Activated CD4-positive, alpha-beta T cell treated with anti-CD3 and anti-CD28 coated beads for 36 hours (primary cell): ENCODE results near the gene ATXN1. TPM values are rescaled to one million over a fixed set of nuclear protein-coding genes. Genes with fewer than 3 reads are reported as not detected.

Experiments
- ATAC-seq: fragments of 200-7000 bp; cut with Tn5 transposase; one replicate; pipeline ENCODE4 v1.10.0; 2021; ENCODE audit warnings: mild to moderate bottlenecking, moderate library complexity
- CTCF ChIA-PET: fragments of 350-600 bp; sonication (Branson Sonifier 250); formaldehyde crosslinking; loops from one replicate; lab custom pipeline; 2021; ENCODE audit warnings: antibody characterized with exemption; lab: Charles Lee
- POLR2A ChIA-PET: fragments of 350-600 bp; sonication (Branson Sonifier 250); formaldehyde crosslinking; loops from one replicate; lab custom pipeline; 2021; ENCODE audit warnings: antibody characterized with exemption, inconsistent platforms; lab: Charles Lee
- DNase-seq: peaks from one replicate; pipeline ENCODE4 v3.0.0-alpha.2; 2020
- H3K27ac Mint-ChIP-seq: one replicate; pipeline ENCODE4 v1.8.0; 2021; ENCODE audit warnings: mixed read lengths
- H3K27me3 Mint-ChIP-seq: one replicate; pipeline ENCODE4 v1.8.0; 2021; ENCODE audit warnings: mixed read lengths
- H3K36me3 Mint-ChIP-seq: one replicate; pipeline ENCODE4 v1.8.0; 2021; ENCODE audit warnings: low read depth, mixed read lengths
- H3K4me1 Mint-ChIP-seq: one replicate; pipeline ENCODE4 v1.8.0; 2021; ENCODE audit warnings: mixed read lengths
- H3K4me3 Mint-ChIP-seq: one replicate; pipeline ENCODE4 v1.8.0; 2021; ENCODE audit warnings: mild to moderate bottlenecking, moderate library complexity, mixed read lengths
- H3K9me3 Mint-ChIP-seq: one replicate; pipeline ENCODE4 v1.8.0; 2021; ENCODE audit warnings: low read depth, mixed read lengths
- intact Hi-C, 2 experiments: fragments of 100-400 bp; cut with DNase I in 1 of 2; cut with micrococcal nuclease in 1 of 2; formaldehyde crosslinking; loops; one replicate each; pipeline versions ENCODE4 v1.14.2 to v1.15.1; 2022 to 2024; cut with DNase I, micrococcal nuclease
- total RNA-seq, 2 experiments: library from RNA; stranded (reverse); gene quantifications; one replicate each; pipeline ENCODE4 v1.2.3, GENCODE V29; 2021

Gene ATXN1
- total RNA-seq, 2 experiments from 2014 or later = 19.8 to 22.8 TPM

DNA sequence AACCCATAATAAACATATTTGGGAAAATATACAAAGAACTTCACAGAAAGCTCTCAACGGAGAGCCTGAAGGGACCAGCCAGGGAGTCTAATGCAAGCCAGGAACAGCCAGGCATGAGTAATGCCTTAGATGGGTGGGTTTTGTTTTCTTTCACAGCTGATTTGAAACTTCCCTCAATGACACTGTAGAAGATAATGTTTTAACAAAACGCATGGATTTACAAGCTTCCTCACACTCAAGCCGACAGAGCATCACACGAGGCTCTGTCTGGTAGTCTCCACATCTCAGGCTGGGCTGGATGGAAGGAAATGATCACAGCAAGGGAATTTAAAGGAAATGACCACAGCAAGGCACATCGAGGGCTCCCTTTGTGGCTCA is 409.0 kb downstream of the ATXN1 start:
- intact Hi-C loops = no loop called here
- Mint-ChIP-seq H3K4me3 (no peak overlapping the region), H3K4me1 (peaks cover 7% of the 10 kb centered on the region), H3K27me3 (no peaks in the 10 kb centered on the region), H3K27ac (no peak overlapping the region), H3K9me3 (no peaks in the 10 kb centered on the region), H3K36me3 (no peaks in the 10 kb centered on the region)
- ATAC-seq (no peak), DNase-seq (no peak)
- ChIA-PET CTCF (interaction anchor here (1.0 kb wide), 1 partner anchor 35 kb away, joined by 3 read pairs; no protein-coding TSS in a partner anchor), POLR2A (no interaction called here)

DNA sequence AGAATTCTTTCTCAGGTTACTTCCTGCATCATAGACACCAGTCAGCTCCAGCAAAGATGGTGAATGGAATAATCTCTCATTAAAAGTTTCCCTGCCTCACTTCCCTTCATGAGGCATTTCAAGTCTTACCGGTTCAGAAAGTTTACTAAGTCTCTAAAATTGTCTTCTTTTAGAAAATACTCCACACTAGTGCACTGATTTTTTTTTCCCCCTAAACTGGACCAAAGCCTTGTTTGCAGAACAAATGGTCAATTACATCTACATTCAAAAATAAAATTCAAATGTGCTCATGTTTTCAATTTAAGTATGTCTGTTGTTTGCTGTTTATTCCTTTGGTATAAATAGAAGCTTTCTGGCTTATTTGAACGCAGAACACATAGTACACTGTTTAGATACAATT is 411.7 kb downstream of the ATXN1 start:
- Mint-ChIP-seq H3K36me3 (no peaks in the 10 kb centered on the region), H3K4me3 (no peak overlapping the region), H3K27ac (no peak overlapping the region), H3K27me3 (no peaks in the 10 kb centered on the region), H3K9me3 (no peaks in the 10 kb centered on the region), H3K4me1 (no peaks in the 10 kb centered on the region)
- DNase-seq = no peak
- intact Hi-C loops = no loop called here
- CTCF ChIA-PET = no interaction called here
- no peak for ATAC-seq
- POLR2A ChIA-PET = no interaction called here

DNA sequence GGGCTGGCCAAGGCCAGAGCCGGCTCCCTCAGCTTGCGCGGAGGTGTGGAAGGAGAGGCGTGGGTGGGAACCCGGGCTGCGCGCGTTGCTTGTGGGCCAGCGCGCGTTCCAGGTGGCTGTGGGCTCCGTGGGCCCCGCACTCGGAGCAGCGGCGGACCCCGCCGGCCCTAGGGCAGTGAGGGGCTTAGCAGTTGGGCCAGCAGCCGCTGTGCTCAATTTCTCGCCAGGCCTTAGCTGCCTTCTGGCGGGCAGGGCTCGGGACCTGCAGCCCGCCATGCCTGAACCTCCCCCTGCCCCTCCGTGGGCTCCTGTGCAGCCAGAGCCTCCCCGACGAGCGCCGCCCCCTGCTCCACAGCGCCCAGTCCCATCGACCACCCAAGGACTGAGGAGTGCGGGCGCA is 414.4 kb downstream of the ATXN1 start:
- DNase-seq (no peak), ATAC-seq (no peak)
- Mint-ChIP-seq H3K36me3 (peaks cover 2% of the 10 kb centered on the region), H3K4me3 (no peak overlapping the region), H3K4me1 (peaks cover 5% of the 10 kb centered on the region), H3K27ac (no peak overlapping the region), H3K9me3 (no peaks in the 10 kb centered on the region), H3K27me3 (no peaks in the 10 kb centered on the region)
- POLR2A ChIA-PET = no interaction called here
- intact Hi-C loops = no loop called here
- CTCF ChIA-PET = interaction anchor here (0.6 kb wide), 1 partner anchor 14 kb away, joined by 3 read pairs; no protein-coding TSS in a partner anchor

DNA sequence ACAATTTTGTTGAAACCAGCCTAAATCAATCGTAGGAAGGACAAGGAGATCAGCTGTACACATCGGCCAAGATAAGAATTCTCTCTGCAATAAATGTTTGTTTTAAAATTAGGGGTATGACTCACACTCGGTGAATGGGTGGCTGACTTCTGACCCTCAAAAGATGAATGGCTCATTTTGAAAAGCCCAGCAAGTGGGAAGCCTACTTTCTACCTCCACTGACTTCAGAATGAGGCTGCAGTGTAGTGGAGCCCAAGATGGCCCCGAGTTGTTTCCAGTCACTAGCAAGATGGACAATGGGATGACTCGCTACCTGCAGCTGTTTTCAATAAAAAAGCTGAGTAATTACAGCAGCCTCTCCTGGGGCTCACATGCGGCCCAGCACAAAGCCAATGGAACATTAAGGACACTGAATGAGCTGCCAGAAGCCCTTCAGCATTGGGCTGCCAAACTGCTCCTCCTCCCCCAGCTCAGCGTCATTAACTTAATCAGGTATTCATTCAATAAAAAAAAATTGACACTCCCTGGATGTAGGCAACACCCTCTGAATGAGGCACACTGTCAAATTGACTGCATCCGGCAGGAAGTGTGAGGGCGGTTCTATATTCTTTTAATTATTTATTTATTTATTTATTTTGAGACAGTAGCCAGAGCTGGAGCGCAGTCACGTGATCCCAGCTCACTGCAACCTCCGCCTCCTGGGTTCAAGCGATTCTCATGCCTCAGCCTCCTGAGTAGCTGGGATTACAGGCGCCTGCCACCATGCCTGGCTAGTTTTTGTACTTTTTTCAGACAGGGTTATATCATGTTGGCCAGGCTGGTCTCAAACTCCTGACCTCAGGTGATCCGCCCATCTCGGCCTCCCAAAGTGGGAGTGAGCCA is 415.6 kb downstream of the ATXN1 start:
- H3K4me3 Mint-ChIP-seq = no peak overlapping the region
- no peaks in the 10 kb centered on the region for H3K9me3 Mint-ChIP-seq
- intact Hi-C loops = no loop called here
- CTCF ChIA-PET = no interaction called here
- H3K27ac Mint-ChIP-seq = no peak overlapping the region
- peaks cover 5% of the 10 kb centered on the region for H3K4me1 Mint-ChIP-seq
- H3K27me3 Mint-ChIP-seq = no peaks in the 10 kb centered on the region
- no peak for DNase-seq
- H3K36me3 Mint-ChIP-seq = peaks cover 2% of the 10 kb centered on the region
- no peak for ATAC-seq
- POLR2A ChIA-PET = interaction anchor here (0.6 kb wide), 1 partner anchor 75 kb away, joined by 4 read pairs; no protein-coding TSS in a partner anchor

DNA sequence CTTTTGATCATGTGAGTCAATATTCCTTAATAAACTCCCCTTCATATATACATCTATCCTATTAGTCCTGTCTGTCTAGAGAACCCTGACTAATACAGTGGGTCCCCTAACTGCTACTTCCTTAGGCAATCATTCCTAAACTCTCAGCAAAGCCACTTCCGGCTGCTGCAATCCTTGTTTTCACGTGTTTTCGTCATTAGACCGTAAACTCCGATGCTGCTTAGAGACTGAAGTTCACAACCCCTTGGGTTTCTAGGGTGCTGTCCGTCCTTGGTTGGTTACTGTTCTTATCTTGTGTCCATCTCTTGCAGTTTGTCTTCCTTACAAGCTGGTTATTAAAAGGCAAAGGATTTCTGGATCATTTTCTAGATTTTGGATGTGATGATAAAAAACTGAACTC is 416.5 kb downstream of the ATXN1 start:
- H3K27ac Mint-ChIP-seq = no peak overlapping the region
- POLR2A ChIA-PET = no interaction called here
- ATAC-seq (no peak), DNase-seq (no peak)
- CTCF ChIA-PET = no interaction called here
- no peaks in the 10 kb centered on the region for H3K27me3 Mint-ChIP-seq
- intact Hi-C loops = no loop called here
- H3K36me3 Mint-ChIP-seq = peaks cover 2% of the 10 kb centered on the region
- H3K4me1 Mint-ChIP-seq = peaks cover 5% of the 10 kb centered on the region
- H3K4me3 Mint-ChIP-seq = no peak overlapping the region
- H3K9me3 Mint-ChIP-seq = no peaks in the 10 kb centered on the region

DNA sequence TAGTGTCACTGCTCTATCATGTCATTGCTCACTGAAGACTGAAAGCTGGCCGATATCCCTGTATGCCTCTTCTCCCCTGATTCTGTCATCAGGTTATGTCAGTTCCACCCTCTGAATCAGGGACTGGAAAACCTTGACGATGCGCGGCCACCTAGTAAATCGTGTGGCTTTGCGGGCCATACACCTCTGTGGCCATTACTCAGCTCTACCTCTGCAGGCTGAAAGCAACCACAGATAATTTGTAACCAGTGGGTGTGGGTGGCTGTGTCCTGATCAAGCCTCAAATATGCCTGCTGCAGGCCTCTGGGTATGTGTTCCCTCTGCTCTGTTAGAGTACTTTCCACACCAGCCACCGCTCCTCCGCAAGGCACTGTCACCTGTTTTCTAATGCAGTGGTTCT is 417.7 kb downstream of the ATXN1 start:
- Mint-ChIP-seq H3K4me3 (no peak overlapping the region), H3K27ac (no peak overlapping the region), H3K36me3 (peaks cover 2% of the 10 kb centered on the region), H3K4me1 (peaks cover 5% of the 10 kb centered on the region), H3K27me3 (no peaks in the 10 kb centered on the region), H3K9me3 (no peaks in the 10 kb centered on the region)
- intact Hi-C loops = no loop called here
- no peak for ATAC-seq
- CTCF ChIA-PET = interaction anchor here (1.9 kb wide), 1 partner anchor 12 kb away, joined by 9 read pairs; no protein-coding TSS in a partner anchor
- no peak for DNase-seq
- POLR2A ChIA-PET = no interaction called here

DNA sequence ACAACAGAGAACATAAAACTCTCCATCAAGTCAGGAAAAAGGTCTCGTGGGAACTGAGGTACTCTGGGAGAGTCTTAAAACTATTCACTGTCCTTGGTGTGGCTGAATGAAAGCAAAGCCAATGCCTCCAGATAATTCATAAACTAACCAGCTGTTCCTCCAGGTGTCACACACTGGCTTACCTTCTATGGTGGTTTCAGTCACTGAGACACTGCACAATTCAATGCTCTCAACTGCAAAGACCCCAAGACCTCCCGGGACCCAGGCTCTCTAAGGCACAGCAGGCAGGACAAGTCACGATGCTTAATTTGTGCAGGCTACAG is 422.0 kb downstream of the ATXN1 start:
- H3K4me1 Mint-ChIP-seq = peaks cover 5% of the 10 kb centered on the region

DNA sequence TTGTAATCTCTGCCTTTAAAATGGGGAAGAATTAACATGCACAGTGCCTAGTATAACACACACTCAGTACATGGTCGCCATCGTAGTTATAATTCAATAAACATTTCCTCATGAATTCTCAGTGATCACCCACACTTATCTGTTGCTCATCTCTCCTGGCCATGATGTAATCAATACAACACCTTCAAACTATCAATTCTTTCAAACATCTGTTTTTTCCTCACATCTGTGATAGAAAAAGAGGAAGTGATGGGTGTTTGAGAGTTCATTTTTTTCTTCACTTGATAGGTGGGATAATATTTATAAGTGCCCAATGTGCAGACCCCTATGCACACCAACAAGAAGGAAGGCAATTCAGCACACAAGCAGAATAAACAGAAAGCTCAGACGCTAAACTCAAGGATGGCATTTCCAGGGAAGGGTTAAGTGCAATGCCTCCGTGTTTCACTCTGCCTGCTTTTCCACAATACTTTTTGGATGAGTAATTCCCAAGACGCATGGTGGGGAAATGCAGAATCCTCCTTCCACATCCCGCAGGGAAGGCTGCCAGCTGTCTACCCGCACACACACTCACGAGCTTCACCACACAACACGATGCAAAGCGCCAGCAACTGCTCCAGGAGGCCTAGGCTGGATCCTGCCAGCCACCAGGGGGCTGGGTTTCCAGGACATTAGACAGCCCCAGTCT is 422.5 kb downstream of the ATXN1 start:
- POLR2A ChIA-PET = no interaction called here
- no peak for ATAC-seq
- intact Hi-C loops = loop anchor here in 1 of 2 experiments (10.0 kb wide), 1 partner anchor 746 kb away; no protein-coding TSS in a partner anchor

More for the DNA sequence above, 422.0 kb downstream of the ATXN1 start:
- Mint-ChIP-seq H3K9me3 (no peaks in the 10 kb centered on the region), H3K36me3 (peaks cover 2% of the 10 kb centered on the region), H3K27me3 (no peaks in the 10 kb centered on the region), H3K4me3 (no peak overlapping the region), H3K27ac (no peak overlapping the region)
- ChIA-PET CTCF (interaction anchor here (0.9 kb wide), 1 partner anchor 70 kb away, joined by 3 read pairs; no protein-coding TSS in a partner anchor), POLR2A (no interaction called here)
- intact Hi-C loops = loop anchor here in 1 of 2 experiments (10.0 kb wide), 1 partner anchor 746 kb away; no protein-coding TSS in a partner anchor
- DNase-seq (no peak), ATAC-seq (no peak)

DNA sequence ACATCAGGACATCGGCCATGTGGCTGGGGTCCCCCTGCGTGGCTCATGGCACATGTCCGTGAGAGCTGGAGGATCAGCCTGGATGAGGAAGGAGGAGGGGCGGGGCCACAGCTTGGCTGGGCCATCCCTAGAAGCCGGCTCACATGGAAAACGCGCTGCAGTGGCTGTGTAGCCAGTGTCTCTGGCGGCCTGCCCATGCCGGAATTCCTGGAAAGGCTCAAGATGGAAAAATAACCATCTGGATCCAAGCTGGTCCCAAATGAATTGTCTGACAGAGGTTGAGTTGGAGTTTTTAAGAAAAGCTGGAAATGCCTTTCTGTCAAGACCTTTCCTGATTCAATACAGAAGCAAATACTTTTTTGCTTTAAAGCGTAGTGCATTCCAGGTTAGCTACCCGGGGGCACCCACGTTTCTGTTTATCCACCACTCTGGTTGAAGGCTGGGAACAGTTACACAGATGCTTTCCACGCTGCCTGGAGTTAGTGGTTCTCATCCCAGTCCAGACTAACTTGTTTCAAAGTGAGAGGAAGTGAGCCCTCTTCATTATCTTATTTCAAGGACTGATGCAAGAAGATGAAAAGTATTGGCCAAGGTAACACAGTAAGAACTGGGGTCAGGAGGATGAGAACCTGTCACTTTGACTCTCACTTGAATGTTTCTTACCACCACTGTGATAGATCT is 423.8 kb downstream of the ATXN1 start:
- H3K4me1 Mint-ChIP-seq = peaks cover 1% of the 10 kb centered on the region
- intact Hi-C loops = loop anchor here in 1 of 2 experiments (10.0 kb wide), 1 partner anchor 747 kb away; no protein-coding TSS in a partner anchor
- ChIA-PET POLR2A (no interaction called here), CTCF (interaction anchor here (0.6 to 1.3 kb wide), 5 partner anchors 15 to 191 kb away, joined by 3 to 5 read pairs (median 3); no protein-coding TSS in a partner anchor)
- no peaks in the 10 kb centered on the region for H3K36me3 Mint-ChIP-seq
- H3K27ac Mint-ChIP-seq = no peak overlapping the region
- DNase-seq (no peak), ATAC-seq (no peak)
- H3K9me3 Mint-ChIP-seq = no peaks in the 10 kb centered on the region
- no peak overlapping the region for H3K4me3 Mint-ChIP-seq
- H3K27me3 Mint-ChIP-seq = no peaks in the 10 kb centered on the region

More for the DNA sequence above, 422.5 kb downstream of the ATXN1 start:
- DNase-seq = no peak
- no peaks in the 10 kb centered on the region for H3K27me3 Mint-ChIP-seq
- peaks cover 5% of the 10 kb centered on the region for H3K4me1 Mint-ChIP-seq
- no peak overlapping the region for H3K27ac Mint-ChIP-seq
- H3K9me3 Mint-ChIP-seq = no peaks in the 10 kb centered on the region
- no peaks in the 10 kb centered on the region for H3K36me3 Mint-ChIP-seq
- CTCF ChIA-PET = no interaction called here
- no peak overlapping the region for H3K4me3 Mint-ChIP-seq

DNA sequence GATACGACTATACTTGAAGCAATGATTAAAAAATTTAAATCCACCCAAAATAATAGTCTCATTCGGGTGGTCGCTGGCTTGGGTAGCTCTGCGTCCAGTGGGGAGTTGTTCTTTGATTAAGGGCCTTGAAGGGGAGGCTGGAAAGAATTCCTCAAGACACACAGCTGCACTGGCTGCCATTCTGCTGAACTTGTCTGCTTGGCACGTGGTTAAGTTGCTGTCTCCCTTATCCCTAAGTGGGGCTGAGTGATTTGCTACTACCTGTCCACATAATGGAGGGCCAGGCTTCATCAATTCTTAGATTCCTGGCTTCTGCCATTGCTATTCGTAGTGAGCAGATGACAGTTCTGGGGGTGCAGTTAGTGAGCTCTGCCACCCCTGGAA is 424.4 kb downstream of the ATXN1 start:
- POLR2A ChIA-PET = no interaction called here
- Mint-ChIP-seq H3K27ac (no peak overlapping the region), H3K4me1 (no peaks in the 10 kb centered on the region), H3K36me3 (no peaks in the 10 kb centered on the region), H3K4me3 (no peak overlapping the region), H3K27me3 (no peaks in the 10 kb centered on the region), H3K9me3 (no peaks in the 10 kb centered on the region)
- CTCF ChIA-PET = interaction anchor here (1.1 to 1.3 kb wide), 4 partner anchors 14 to 144 kb away, joined by 3 to 5 read pairs (median 3); no protein-coding TSS in a partner anchor
- intact Hi-C loops = loop anchor here in 1 of 2 experiments (10.0 kb wide), 1 partner anchor 748 kb away; no protein-coding TSS in a partner anchor
- ATAC-seq (no peak), DNase-seq (no peak)
